A673 (cell line): ENCODE results near the gene ITGB3. TPM values are rescaled to one million over a fixed set of nuclear protein-coding genes. Genes with fewer than 3 reads are reported as not detected.

Experiments used
- BruUV-seq: library from RNA; stranded (reverse); fragments of 400-500 nt; replicated peaks from 2 replicates; lab custom pipeline; 2021; lab: Mats Ljungman, UMichigan
- CTCF ChIA-PET: fragments of 300-600 bp; sonication (Branson Sonifier 250); formaldehyde crosslinking; loops from one replicate; lab custom pipeline; 2022; ENCODE audit warnings: antibody characterized with exemption; lab: Charles Lee
- POLR2A ChIA-PET: fragments of 300-600 bp; sonication (Branson Sonifier 250); formaldehyde crosslinking; loops from one replicate; lab custom pipeline; 2022; ENCODE audit warnings: antibody characterized with exemption; ENCODE audit not compliant: low non-redundant PET; lab: Charles Lee
- DNase-seq: peaks from one replicate; pipeline ENCODE4 v3.0.0-alpha.2; 2015; ENCODE audit warnings: low spot score
- H3K27ac ChIP-seq: fragments of 200-600 bp; sonication (generic); 2 replicates; pipeline ENCODE4 v1.5.1; 2016; ENCODE audit warnings: mixed run types, low read depth, mild to moderate bottlenecking, mixed read lengths, antibody characterized with exemption, low read length; ENCODE audit not compliant: poor library complexity, severe bottlenecking
- H3K27me3 ChIP-seq: fragments of 200-600 bp; sonication (generic); replicated peaks from 2 replicates; pipeline ENCODE4 v1.6.1; 2017; ENCODE audit warnings: mixed run types, low read depth, mild to moderate bottlenecking, mixed read lengths, antibody characterized with exemption, low read length; ENCODE audit not compliant: insufficient read depth, poor library complexity
- H3K36me3 ChIP-seq: fragments of 200-600 bp; sonication (generic); 2 replicates; pipeline ENCODE4 v1.6.1; 2016; ENCODE audit warnings: mixed run types, mild to moderate bottlenecking, mixed read lengths, antibody characterized with exemption, low read length; ENCODE audit not compliant: insufficient read depth, poor library complexity, severe bottlenecking
- H3K4me1 ChIP-seq: fragments of 200-600 bp; sonication (generic); 2 replicates; pipeline ENCODE4 v1.6.1; 2017; ENCODE audit warnings: mixed run types, mild to moderate bottlenecking, mixed read lengths, antibody characterized with exemption, low read length; ENCODE audit not compliant: insufficient read depth, poor library complexity, severe bottlenecking
- H3K4me3 ChIP-seq: fragments of 200-600 bp; sonication (generic); 2 replicates; pipeline ENCODE4 v1.5.1; 2016; ENCODE audit warnings: low read depth, mixed run types, mild to moderate bottlenecking, mixed read lengths, low read length; ENCODE audit not compliant: poor library complexity, severe bottlenecking
- H3K9me3 ChIP-seq: fragments of 200-600 bp; sonication (generic); 2 replicates; pipeline ENCODE4 v1.6.1; 2016; ENCODE audit warnings: mixed run types, low read depth, mild to moderate bottlenecking, mixed read lengths, antibody characterized with exemption, low read length; ENCODE audit not compliant: poor library complexity, severe bottlenecking
- CTCF ChIP-seq: fragments of 300-800, 200-600 bp; sonication (generic); conservative IDR thresholded peaks from 2 replicates; pipeline ENCODE4 v1.5.1; 2017; ENCODE audit warnings: low read depth, mild to moderate bottlenecking, antibody characterized with exemption, low read length, moderate library complexity, mixed read lengths
- EZH2 ChIP-seq: fragments of 200-600 bp; sonication (generic); IDR thresholded peaks from 2 replicates; pipeline ENCODE4 v1.6.1; 2017; ENCODE audit warnings: borderline replicate concordance, low read depth, mild to moderate bottlenecking, mixed read lengths, antibody characterized with exemption, low read length; ENCODE audit not compliant: poor library complexity, severe bottlenecking
- intact Hi-C: fragments of 100-400 bp; cut with micrococcal nuclease; formaldehyde crosslinking; loops from one replicate; pipeline ENCODE4 v1.10.0; 2022; ENCODE audit not compliant: unreplicated experiment
- total RNA-seq: library from RNA; stranded (reverse); gene quantifications from 2 replicates; pipeline ENCODE4 v1.2.3, GENCODE V29; 2021

Gene ITGB3
- total RNA-seq, 1 experiment from 2014 or later, result not detected

DNA sequence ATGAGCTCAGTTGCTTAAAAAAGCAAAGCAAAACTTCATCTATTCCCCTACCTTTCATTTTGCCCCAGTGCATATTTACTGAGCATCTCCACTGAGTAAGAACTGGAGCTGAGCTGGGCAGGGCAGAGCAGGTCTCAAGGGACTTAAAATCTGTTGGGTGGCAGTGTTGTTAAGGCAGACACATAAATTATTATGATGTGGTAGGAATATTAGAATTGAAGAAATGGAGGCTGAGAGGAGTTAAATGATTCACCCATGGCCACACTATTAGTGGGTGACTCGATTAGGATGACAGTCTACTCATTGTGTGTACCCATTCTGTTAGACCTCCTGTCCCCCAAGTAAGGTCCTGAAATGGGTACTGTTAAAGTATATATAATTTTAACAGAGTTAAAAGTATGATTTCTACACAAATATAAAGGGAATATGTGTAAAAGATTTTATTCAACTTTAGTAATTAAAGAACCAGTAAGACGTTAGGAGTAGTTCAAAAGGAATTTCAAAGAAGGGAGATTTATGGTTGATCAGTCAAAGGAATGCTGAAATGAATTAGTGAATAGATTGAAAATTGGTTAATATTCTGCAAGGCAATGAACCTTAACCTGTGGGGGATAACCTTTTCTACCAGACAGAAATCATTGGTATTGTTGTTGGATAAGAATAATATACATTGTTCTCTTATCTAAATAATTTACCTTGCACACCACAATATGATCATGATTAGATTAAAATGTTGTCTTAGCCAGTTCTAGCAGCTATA is 17.5 kb downstream of the ITGB3 start:
- intact Hi-C loops, result no loop called here
- no peak for DNase-seq
- Histone ChIP-seq H3K36me3 (no peaks in the 10 kb centered on the region), H3K4me1 (peaks cover 4% of the 10 kb centered on the region), H3K9me3 (no peaks in the 10 kb centered on the region), H3K27me3 (no peaks in the 10 kb centered on the region), H3K27ac (no peak overlapping the region), H3K4me3 (no peak overlapping the region)
- BruUV-seq, result no TSS peak
- no peak for TF ChIP-seq CTCF
- TF ChIP-seq EZH2, result no peak
- POLR2A ChIA-PET, result no interaction called here
- CTCF ChIA-PET, result interaction anchor here (0.7 kb wide), 1 partner anchor 38 kb away, joined by 5 read pairs; no protein-coding TSS in a partner anchor

GRCh38 chr17:47272491-47272890 is 18.9 kb downstream of the ITGB3 start:
- ChIA-PET POLR2A (no interaction called here), CTCF (no interaction called here)
- Histone ChIP-seq H3K4me1 (peaks cover 4% of the 10 kb centered on the region), H3K36me3 (no peaks in the 10 kb centered on the region), H3K4me3 (no peak overlapping the region), H3K27ac (no peak overlapping the region), H3K9me3 (no peaks in the 10 kb centered on the region), H3K27me3 (no peaks in the 10 kb centered on the region)
- no TSS peak for BruUV-seq
- TF ChIP-seq CTCF (no peak), EZH2 (no peak)
- no peak for DNase-seq
- intact Hi-C loops, result no loop called here

DNA sequence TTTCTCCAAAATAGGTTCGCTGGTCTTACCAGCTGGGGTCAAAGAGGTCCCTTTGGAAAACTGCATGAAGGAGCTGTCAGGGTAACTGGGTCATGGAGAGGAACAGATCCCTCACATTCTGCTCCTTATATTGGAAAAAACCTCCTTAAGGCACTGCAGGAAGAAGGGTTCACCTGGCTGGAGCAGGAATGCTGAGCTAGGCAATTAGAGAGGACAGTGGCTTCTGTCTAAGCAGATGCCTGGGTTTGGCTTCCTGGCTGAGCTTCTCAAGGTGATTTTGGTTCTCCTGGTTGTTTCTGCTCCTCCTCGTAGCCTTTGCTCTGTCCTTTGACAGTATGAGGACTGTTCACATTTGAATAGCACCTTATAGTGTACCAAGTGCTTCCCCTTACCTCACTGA is 19.6 kb downstream of the ITGB3 start:
- H3K27ac ChIP-seq, result no peak overlapping the region
- CTCF ChIA-PET, result no interaction called here
- TF ChIP-seq EZH2, result no peak
- no peak for TF ChIP-seq CTCF
- H3K36me3 ChIP-seq, result no peaks in the 10 kb centered on the region
- intact Hi-C loops, result no loop called here
- POLR2A ChIA-PET, result no interaction called here
- BruUV-seq, result no TSS peak
- no peaks in the 10 kb centered on the region for H3K27me3 ChIP-seq
- no peak overlapping the region for H3K4me3 ChIP-seq
- H3K9me3 ChIP-seq, result no peaks in the 10 kb centered on the region
- no peak for DNase-seq
- peaks cover 4% of the 10 kb centered on the region for H3K4me1 ChIP-seq
